ENCODE measurements around the gene FAM50B.

GRCh38 chr6:3813918-3814317 lies 35.3 kb upstream of the FAM50B start:
- TF ChIP-seq ELF4 (IDR thresholded peaks at IDR 0.05): no peak
- no peak for TF ChIP-seq SP1 (IDR thresholded peaks at IDR 0.05)
- TF ChIP-seq SUZ12 (IDR thresholded peaks at IDR 0.05): no peak
- no peak for TF ChIP-seq FOXM1 (IDR thresholded peaks at IDR 0.05; ENCODE audit: borderline replicate concordance)
